Activated CD4-positive, alpha-beta memory T cell treated with anti-CD3 and anti-CD28 coated beads, Interleukin-2, amount 10 ng/mL, durations not matched to agents 7 days and 5 days (primary cell): Measurements from ENCODE around the gene CRABP1. TPM values are rescaled to one million over a fixed set of nuclear protein-coding genes. Genes with fewer than 3 reads are reported as not detected.

Source experiments
- CTCF ChIA-PET: fragments of 350-600 bp; sonication (Branson Sonifier 250); formaldehyde crosslinking; loops from one replicate; lab custom pipeline; 2021; ENCODE audit warnings: antibody characterized with exemption, inconsistent platforms; lab: Charles Lee
- POLR2A ChIA-PET: fragments of 350-600 bp; sonication (Branson Sonifier 250); formaldehyde crosslinking; loops from one replicate; lab custom pipeline; 2021; ENCODE audit warnings: antibody characterized with exemption; lab: Charles Lee
- DNase-seq: peaks from one replicate; pipeline ENCODE4 v3.0.0-alpha.2; 2020
- H3K27ac Mint-ChIP-seq: one replicate; pipeline ENCODE4 v1.8.0; 2021; ENCODE audit warnings: mild to moderate bottlenecking, mixed read lengths
- H3K27me3 Mint-ChIP-seq: one replicate; pipeline ENCODE4 v1.8.0; 2021; ENCODE audit warnings: mixed read lengths
- H3K36me3 Mint-ChIP-seq: one replicate; pipeline ENCODE4 v1.8.0; 2021; ENCODE audit warnings: low read depth, mixed read lengths
- H3K4me1 Mint-ChIP-seq: one replicate; pipeline ENCODE4 v1.8.0; 2021; ENCODE audit warnings: mixed read lengths
- H3K4me3 Mint-ChIP-seq: one replicate; pipeline ENCODE4 v1.8.0; 2021; ENCODE audit warnings: mild to moderate bottlenecking, mixed read lengths
- H3K9me3 Mint-ChIP-seq: one replicate; pipeline ENCODE4 v1.8.0; 2021; ENCODE audit warnings: mixed read lengths
- total RNA-seq, 2 experiments: library from RNA; stranded (reverse); gene quantifications; one replicate each; pipeline ENCODE4 v1.2.3, GENCODE V29; 2021

CRABP1 gene
- total RNA-seq: not detected

DNA sequence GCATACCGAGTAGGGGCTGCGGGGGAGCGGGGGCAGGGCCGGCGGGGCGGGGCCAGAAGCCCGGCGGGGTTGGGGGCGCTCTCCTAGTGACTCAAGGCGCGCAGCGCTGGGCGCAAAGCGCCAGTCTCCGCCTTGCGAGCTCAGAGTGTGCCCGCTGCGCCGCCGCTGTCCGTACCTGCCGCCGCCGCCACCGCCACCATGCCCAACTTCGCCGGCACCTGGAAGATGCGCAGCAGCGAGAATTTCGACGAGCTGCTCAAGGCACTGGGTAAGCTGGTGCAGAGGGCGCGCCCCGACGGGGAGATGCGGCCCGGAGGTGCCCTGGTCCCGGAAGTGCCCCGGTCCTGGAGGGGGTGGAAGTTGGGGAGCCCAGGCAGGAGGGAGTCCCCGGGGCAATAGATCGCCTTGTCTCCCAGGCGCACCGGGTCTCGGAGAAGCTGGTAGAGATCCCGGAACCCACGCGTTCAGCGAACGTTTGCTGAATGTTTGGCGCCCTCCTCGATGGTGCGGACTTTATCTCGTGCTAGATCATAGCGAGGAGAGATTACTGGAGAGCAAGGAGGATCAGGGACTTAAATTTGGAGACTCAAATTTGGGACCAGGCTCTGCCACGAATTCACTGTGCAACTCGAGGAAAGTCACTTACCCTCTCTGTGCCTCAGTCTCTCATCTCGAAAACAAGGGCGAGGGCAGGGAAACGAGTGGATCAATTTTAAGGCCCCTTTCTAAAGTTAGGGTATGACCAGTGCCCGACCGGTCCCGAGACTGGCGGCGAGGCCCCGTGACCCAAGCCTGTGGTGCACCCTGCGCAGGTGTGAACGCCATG lies at the start of gene CRABP1:
TSS of gene CRABP1 (plus strand) at position 123 of the 826 bp plus-strand sequence. CDS start at position 199, 76 bp downstream.
- DNase-seq: no peak
- POLR2A ChIA-PET: no interaction called here

GRCh38 chr15:78291052-78291451 lies 49.1 kb upstream of the CRABP1 start:
- H3K9me3 Mint-ChIP-seq: no peaks in the 10 kb centered on the region
- ChIA-PET POLR2A (interaction anchor here (1.3 kb wide), 1 partner anchor 147 kb away, joined by 6 read pairs; the partner anchor contains the start of gene IREB2), CTCF (interaction anchor here (1.2 kb wide), 1 partner anchor 10 kb away, joined by 3 read pairs; no protein-coding TSS in a partner anchor)
- peaks cover 18% of the 10 kb centered on the region for H3K36me3 Mint-ChIP-seq
- H3K4me1 Mint-ChIP-seq: no peaks in the 10 kb centered on the region
- H3K4me3 Mint-ChIP-seq: no peak overlapping the region
- H3K27me3 Mint-ChIP-seq: no peaks in the 10 kb centered on the region
- no peak overlapping the region for H3K27ac Mint-ChIP-seq
- no peak for DNase-seq

More for the DNA sequence above, at the start of gene CRABP1:
- no peaks in the 10 kb centered on the region for H3K36me3 Mint-ChIP-seq
- CTCF ChIA-PET: no interaction called here
- peaks cover 63% of the 10 kb centered on the region for H3K27me3 Mint-ChIP-seq
- H3K4me1 Mint-ChIP-seq: peaks cover 10% of the 10 kb centered on the region
- no peak within 1 kb of the TSS for H3K4me3 Mint-ChIP-seq
- H3K27ac Mint-ChIP-seq: no peak within 1 kb of the TSS
- H3K9me3 Mint-ChIP-seq: no peaks in the 10 kb centered on the region

- no peak overlapping the region for H3K4me3 Mint-ChIP-seq
- no peaks in the 10 kb centered on the region for H3K27me3 Mint-ChIP-seq
- no peaks in the 10 kb centered on the region for H3K4me1 Mint-ChIP-seq
- DNase-seq: no peak
- ChIA-PET CTCF (no interaction called here), POLR2A (interaction anchor here (1.3 kb wide), 1 partner anchor 146 kb away, joined by 6 read pairs; the partner anchor contains the start of gene IREB2)
- no peak overlapping the region for H3K27ac Mint-ChIP-seq
- peaks cover 15% of the 10 kb centered on the region for H3K36me3 Mint-ChIP-seq
- no peaks in the 10 kb centered on the region for H3K9me3 Mint-ChIP-seq
These were observed 48.5 kb upstream of the CRABP1 start for GRCh38 chr15:78291698-78292097.

- Mint-ChIP-seq H3K27me3 (no peaks in the 10 kb centered on the region), H3K36me3 (peaks cover 15% of the 10 kb centered on the region), H3K27ac (no peak overlapping the region), H3K4me3 (no peak overlapping the region), H3K4me1 (peaks cover 1% of the 10 kb centered on the region), H3K9me3 (no peaks in the 10 kb centered on the region)
- DNase-seq: no peak
- POLR2A ChIA-PET: interaction anchor here (0.9 kb wide), 1 partner anchor 10 kb away, joined by 3 read pairs; no protein-coding TSS in a partner anchor
- CTCF ChIA-PET: interaction anchor here (1.0 to 2.3 kb wide), 2 partner anchors 9 to 27 kb away, joined by 3 to 7 read pairs; partner anchors contain the start of gene DNAJA4
These were observed 47.9 kb upstream of the CRABP1 start for GRCh38 chr15:78292219-78292618.

DNA sequence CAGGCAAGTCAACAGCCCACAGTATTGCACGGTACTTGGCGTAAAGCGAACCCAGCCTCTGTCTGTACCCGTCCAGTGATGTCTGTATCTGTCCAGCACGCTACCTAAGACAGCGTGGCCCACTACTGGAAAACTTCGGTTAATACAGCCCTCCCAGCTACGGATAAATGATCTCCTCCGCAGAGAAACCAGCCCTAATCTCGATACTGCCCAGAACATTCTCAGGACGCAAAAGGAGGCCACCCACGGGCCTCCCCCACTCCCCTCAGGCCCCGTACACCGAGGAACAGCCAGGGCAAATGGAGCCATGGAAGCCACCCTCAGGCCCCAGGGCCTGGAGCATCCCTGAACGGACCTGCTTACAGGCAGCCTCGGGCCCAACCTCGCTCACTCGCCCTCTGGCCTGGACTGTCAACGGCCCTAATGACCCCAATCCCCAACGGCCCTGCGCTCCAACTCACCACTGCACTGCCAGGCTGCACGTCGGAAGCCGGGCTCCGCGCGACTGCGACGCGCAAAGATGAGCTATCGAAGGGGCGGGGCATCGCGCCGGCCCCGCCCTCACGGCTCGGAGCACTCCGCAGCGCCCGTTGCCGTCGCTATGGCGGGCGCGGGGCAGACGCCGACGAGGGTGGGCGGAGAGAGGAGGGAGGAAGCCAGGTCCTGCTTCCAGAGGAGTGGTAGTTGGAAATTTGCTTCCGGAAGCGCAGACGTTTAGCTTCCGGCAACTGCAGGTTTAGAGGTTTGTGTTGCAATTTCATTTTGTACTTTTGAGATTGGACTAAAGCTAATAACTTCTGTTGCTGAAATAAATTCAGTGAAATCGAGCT lies 40.8 kb upstream of the CRABP1 start, which contains the start of gene SKIC8:
TSS of gene SKIC8 (minus strand) at position 509 of the 830 bp plus-strand sequence. CDS start 3,923 bp downstream, outside the sequence.
- peak within 1 kb of the TSS; percentile 96 for H3K4me3 Mint-ChIP-seq
- ChIA-PET CTCF (interaction anchor here (0.6 to 2.3 kb wide), 16 partner anchors 9 to 442 kb away, joined by 3 to 21 read pairs (median 3); partner anchors contain the start of genes DNAJA4, IREB2 and PSMA4), POLR2A (interaction anchor here (0.5 to 3.1 kb wide), 19 partner anchors 10 to 265 kb away, joined by 3 to 33 read pairs (median 3); partner anchors contain the start of genes DNAJA4, IREB2 and PSMA4)
- DNase-seq: peak; percentile 92
- no peaks in the 10 kb centered on the region for H3K9me3 Mint-ChIP-seq
- H3K4me1 Mint-ChIP-seq: peaks cover 37% of the 10 kb centered on the region
- H3K27me3 Mint-ChIP-seq: no peaks in the 10 kb centered on the region
- H3K27ac Mint-ChIP-seq: peak within 1 kb of the TSS; percentile 81
- H3K36me3 Mint-ChIP-seq: peaks cover 10% of the 10 kb centered on the region

GRCh38 chr15:78301326-78301725 lies 38.8 kb upstream of the CRABP1 start:
- H3K27me3 Mint-ChIP-seq: peaks cover 2% of the 10 kb centered on the region
- no peaks in the 10 kb centered on the region for H3K36me3 Mint-ChIP-seq
- H3K9me3 Mint-ChIP-seq: no peaks in the 10 kb centered on the region
- H3K4me1 Mint-ChIP-seq: peaks cover 39% of the 10 kb centered on the region
- no peak overlapping the region for H3K27ac Mint-ChIP-seq
- DNase-seq: no peak
- H3K4me3 Mint-ChIP-seq: no peak overlapping the region
- POLR2A ChIA-PET: interaction anchor here (0.7 to 1.3 kb wide), 2 partner anchors 36 to 136 kb away, joined by 4 read pairs; no protein-coding TSS in a partner anchor
- CTCF ChIA-PET: interaction anchor here (1.3 kb wide), 1 partner anchor 9 kb away, joined by 3 read pairs; no protein-coding TSS in a partner anchor

DNA sequence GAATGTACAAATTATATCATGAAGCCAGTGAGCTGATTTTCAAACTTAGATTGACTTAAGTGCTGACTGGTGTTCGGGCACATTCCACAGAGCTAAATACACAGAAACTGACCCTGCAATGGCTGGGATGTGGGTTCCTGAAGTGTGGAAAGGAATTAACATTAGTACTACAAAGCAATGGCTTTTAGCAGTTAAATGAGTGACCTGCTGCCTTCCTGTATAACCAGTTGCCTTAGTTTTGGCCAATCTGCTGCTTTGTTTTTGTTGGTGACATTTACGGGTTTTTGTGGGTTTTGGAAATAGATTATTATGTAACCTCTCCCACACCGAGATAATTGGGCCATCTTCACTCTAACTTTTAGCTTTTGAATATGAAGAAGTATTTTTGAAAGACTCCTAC lies 38.3 kb upstream of the CRABP1 start:
- CTCF ChIA-PET: interaction anchor here (1.3 kb wide), 1 partner anchor 9 kb away, joined by 3 read pairs; no protein-coding TSS in a partner anchor
- no peaks in the 10 kb centered on the region for H3K9me3 Mint-ChIP-seq
- POLR2A ChIA-PET: interaction anchor here (0.7 to 1.3 kb wide), 2 partner anchors 36 to 136 kb away, joined by 4 read pairs; no protein-coding TSS in a partner anchor
- H3K4me1 Mint-ChIP-seq: peaks cover 40% of the 10 kb centered on the region
- H3K27ac Mint-ChIP-seq: no peak overlapping the region
- H3K36me3 Mint-ChIP-seq: no peaks in the 10 kb centered on the region
- peaks cover 2% of the 10 kb centered on the region for H3K27me3 Mint-ChIP-seq
- DNase-seq: no peak
- H3K4me3 Mint-ChIP-seq: no peak overlapping the region

DNA sequence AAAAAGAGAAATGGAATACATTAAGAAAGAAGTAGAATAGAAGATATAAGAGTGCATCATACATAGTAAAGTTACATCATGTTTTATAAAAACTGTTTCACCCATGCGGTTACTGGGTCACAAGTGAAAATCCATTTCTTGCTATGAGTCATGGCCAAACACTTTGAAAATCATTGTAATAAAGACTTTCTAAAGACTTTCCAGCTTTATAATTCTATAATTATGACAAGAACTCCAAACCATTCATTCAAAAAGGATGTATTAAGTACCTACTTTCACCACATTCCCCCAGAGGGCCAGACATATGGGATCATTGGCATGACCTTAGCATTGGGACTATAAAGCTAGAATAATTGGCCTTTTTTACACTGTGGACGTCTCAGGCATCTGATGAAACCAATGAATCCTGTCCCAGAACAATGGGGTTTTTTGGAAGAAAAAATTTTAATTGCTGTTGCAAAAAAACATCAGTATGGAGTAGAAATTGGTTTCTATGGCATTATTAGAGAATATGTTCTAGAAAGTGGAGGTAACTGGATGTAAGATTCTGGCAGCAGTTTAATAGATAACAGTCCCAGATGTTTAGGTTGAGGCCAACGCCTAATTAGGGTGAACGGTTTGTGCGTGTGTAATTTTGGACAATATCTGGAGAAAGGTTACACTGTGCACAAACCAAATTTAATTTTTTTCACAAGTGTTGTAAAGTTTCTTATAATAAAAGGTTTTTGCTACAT lies 37.4 kb upstream of the CRABP1 start:
- Mint-ChIP-seq H3K36me3 (no peaks in the 10 kb centered on the region), H3K9me3 (no peaks in the 10 kb centered on the region), H3K4me3 (no peak overlapping the region), H3K27me3 (peaks cover 2% of the 10 kb centered on the region), H3K27ac (no peak overlapping the region), H3K4me1 (peaks cover 36% of the 10 kb centered on the region)
- ChIA-PET CTCF (no interaction called here), POLR2A (no interaction called here)
- DNase-seq: no peak

- CTCF ChIA-PET: interaction anchor here (1.4 to 1.5 kb wide), 2 partner anchors 118 to 133 kb away, joined by 3 to 6 read pairs; partner anchors contain the start of gene IREB2
- no peak overlapping the region for H3K4me3 Mint-ChIP-seq
- H3K27ac Mint-ChIP-seq: no peak overlapping the region
- H3K9me3 Mint-ChIP-seq: no peaks in the 10 kb centered on the region
- H3K36me3 Mint-ChIP-seq: no peaks in the 10 kb centered on the region
- no peak for DNase-seq
- POLR2A ChIA-PET: no interaction called here
- peaks cover 2% of the 10 kb centered on the region for H3K27me3 Mint-ChIP-seq
- peaks cover 23% of the 10 kb centered on the region for H3K4me1 Mint-ChIP-seq
These were observed 35.7 kb upstream of the CRABP1 start for GRCh38 chr15:78304216-78305066.

- no peak overlapping the region for H3K27ac Mint-ChIP-seq
- POLR2A ChIA-PET: no interaction called here
These were observed 33.9 kb upstream of the CRABP1 start for GRCh38 chr15:78306176-78306774.

DNA sequence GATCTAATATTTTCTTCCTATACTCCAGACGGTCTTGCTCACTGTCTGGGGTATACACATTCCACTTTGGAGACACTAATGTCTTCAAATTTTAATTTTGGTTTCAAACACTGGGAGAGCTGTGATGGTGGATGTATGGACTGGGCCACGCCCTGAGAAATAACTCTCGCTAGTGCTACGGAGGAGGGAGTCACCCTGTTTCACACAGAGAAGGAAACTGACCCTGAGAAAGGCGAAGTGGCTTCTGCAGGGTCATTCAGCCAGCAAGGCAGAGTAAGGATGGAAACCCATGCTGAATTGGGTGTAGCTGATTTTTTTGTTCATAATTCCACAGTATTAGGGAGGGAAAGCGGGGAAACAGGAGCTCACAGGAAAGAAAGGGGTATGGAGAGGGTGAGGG lies 32.2 kb upstream of the CRABP1 start:
- H3K36me3 Mint-ChIP-seq: no peaks in the 10 kb centered on the region
- peaks cover 5% of the 10 kb centered on the region for H3K27me3 Mint-ChIP-seq
- no peaks in the 10 kb centered on the region for H3K9me3 Mint-ChIP-seq
- no peak overlapping the region for H3K4me3 Mint-ChIP-seq
- H3K4me1 Mint-ChIP-seq: peaks cover 3% of the 10 kb centered on the region
- POLR2A ChIA-PET: interaction anchor here (1.4 kb wide), 1 partner anchor 9 kb away, joined by 7 read pairs; the partner anchor contains the start of gene SKIC8
- CTCF ChIA-PET: interaction anchor here (0.7 to 1.8 kb wide), 6 partner anchors 9 to 443 kb away, joined by 3 to 7 read pairs (median 4); partner anchors contain the start of gene SKIC8
- no peak overlapping the region for H3K27ac Mint-ChIP-seq
- DNase-seq: no peak

More at GRCh38 chr15:78306176-78306774, 33.9 kb upstream of the CRABP1 start:
- H3K4me1 Mint-ChIP-seq: peaks cover 14% of the 10 kb centered on the region
- no peak overlapping the region for H3K4me3 Mint-ChIP-seq
- no peaks in the 10 kb centered on the region for H3K36me3 Mint-ChIP-seq
- peaks cover 5% of the 10 kb centered on the region for H3K27me3 Mint-ChIP-seq
- no peak for DNase-seq
- CTCF ChIA-PET: interaction anchor here (1.2 kb wide), 1 partner anchor 119 kb away, joined by 3 read pairs; no protein-coding TSS in a partner anchor
- no peaks in the 10 kb centered on the region for H3K9me3 Mint-ChIP-seq
